Thoracic aorta (tissue), 2 donors: ENCODE results near the gene CHD2. TPM values are rescaled to one million over a fixed set of nuclear protein-coding genes. Genes with fewer than 3 reads are reported as not detected.

Experiments used
- ATAC-seq: fragments of 150-250 bp; one replicate; pipeline ENCODE4 v1.8.0; 2017; ENCODE audit warnings: low read depth; ENCODE audit not compliant: insufficient number of reproducible peaks, low FRiP score
- DNase-seq: peaks from one replicate; pipeline ENCODE4 v3.0.0-alpha.2; 2020; ENCODE audit warnings: low spot score
- H3K27ac ChIP-seq, 2 donors: fragments of 200-600 bp; sonication (generic); 1 replicate in 1 of 2; 2 replicates in 1 of 2; pipeline ENCODE4 v1.5.1; 2016; ENCODE audit warnings: mild to moderate bottlenecking in 2 of 2, moderate library complexity in 2 of 2
- H3K27me3 ChIP-seq: fragments of 200-600 bp; sonication (generic); replicated peaks from 2 replicates; pipeline ENCODE4 v1.6.0; 2016; ENCODE audit warnings: mild to moderate bottlenecking; ENCODE audit not compliant: insufficient read depth
- H3K36me3 ChIP-seq: fragments of 200-600 bp; sonication (generic); one replicate; pipeline ENCODE4 v1.5.1; 2016
- H3K4me1 ChIP-seq, 2 donors: fragments of 200-600 bp; sonication (generic); 1 replicate in 1 of 2; 2 replicates in 1 of 2; pipeline versions ENCODE4 v1.5.1 to v1.6.0; 2016; ENCODE audit warnings: low read depth in 2 of 2, mild to moderate bottlenecking in 1 of 2; ENCODE audit not compliant: control insufficient read depth in 1 of 2
- H3K4me3 ChIP-seq: fragments of 200-600 bp; sonication (generic); 2 replicates; pipeline ENCODE4 v1.5.1; 2016; ENCODE audit warnings: mild to moderate bottlenecking
- H3K9me3 ChIP-seq: fragments of 200-600 bp; sonication (generic); 2 replicates; pipeline ENCODE4 v1.5.1; 2016
- CTCF ChIP-seq: fragments of 200-600 bp; sonication (generic); IDR thresholded peaks from one replicate; pipeline ENCODE4 v1.5.1; 2019; ENCODE audit warnings: antibody characterized with exemption
- total RNA-seq, 2 donors: library from RNA; depleted of rRNA; stranded (reverse); fragments of >200 nt; gene quantifications; one replicate each; pipeline versions ENCODE4 v1.1.0 to v1.2.3, GENCODE V29; 2016

The CHD2 gene
- total RNA-seq, 2 donors from 2014 or later = 143 to 148 TPM

DNA sequence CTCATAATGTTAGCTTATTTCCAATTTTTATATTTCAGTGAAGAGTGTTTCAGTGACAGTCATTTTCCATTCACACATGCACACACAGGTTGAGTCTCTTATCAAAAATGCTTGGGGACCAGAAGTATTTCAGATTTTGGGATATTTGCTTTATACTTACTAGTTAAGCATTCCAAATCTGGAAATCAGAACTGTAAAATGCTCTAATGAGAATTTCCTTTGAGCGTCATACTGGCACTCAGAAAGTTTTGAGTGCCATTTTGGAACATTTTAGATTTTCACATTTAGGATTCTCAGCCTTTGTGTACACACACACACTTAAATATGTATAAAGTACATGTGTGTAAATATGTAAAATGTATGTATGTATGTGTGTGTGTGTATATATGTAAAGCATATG lies 71.0 kb downstream of the CHD2 start:
- no peaks in the 10 kb centered on the region for H3K9me3 ChIP-seq
- no peak for TF ChIP-seq CTCF
- ATAC-seq (no peak), DNase-seq (no peak)
- H3K36me3 ChIP-seq = peaks cover 33% of the 10 kb centered on the region
- H3K27ac ChIP-seq = no peak overlapping the region
- H3K27me3 ChIP-seq = no peaks in the 10 kb centered on the region
- peaks cover 27 to 34% of the 10 kb centered on the region in 2 donors for H3K4me1 ChIP-seq
- H3K4me3 ChIP-seq = no peak overlapping the region

- ATAC-seq (no peak), DNase-seq (no peak)
- Histone ChIP-seq H3K4me3 (no peak overlapping the region), H3K9me3 (no peaks in the 10 kb centered on the region), H3K27me3 (no peaks in the 10 kb centered on the region), H3K27ac (no peak overlapping the region), H3K36me3 (peaks cover 33% of the 10 kb centered on the region), H3K4me1 (peaks cover 27 to 34% of the 10 kb centered on the region in 2 donors)
- no peak for TF ChIP-seq CTCF
Measured at GRCh38 chr15:92971713-92972112, 71.6 kb downstream of the CHD2 start.

DNA sequence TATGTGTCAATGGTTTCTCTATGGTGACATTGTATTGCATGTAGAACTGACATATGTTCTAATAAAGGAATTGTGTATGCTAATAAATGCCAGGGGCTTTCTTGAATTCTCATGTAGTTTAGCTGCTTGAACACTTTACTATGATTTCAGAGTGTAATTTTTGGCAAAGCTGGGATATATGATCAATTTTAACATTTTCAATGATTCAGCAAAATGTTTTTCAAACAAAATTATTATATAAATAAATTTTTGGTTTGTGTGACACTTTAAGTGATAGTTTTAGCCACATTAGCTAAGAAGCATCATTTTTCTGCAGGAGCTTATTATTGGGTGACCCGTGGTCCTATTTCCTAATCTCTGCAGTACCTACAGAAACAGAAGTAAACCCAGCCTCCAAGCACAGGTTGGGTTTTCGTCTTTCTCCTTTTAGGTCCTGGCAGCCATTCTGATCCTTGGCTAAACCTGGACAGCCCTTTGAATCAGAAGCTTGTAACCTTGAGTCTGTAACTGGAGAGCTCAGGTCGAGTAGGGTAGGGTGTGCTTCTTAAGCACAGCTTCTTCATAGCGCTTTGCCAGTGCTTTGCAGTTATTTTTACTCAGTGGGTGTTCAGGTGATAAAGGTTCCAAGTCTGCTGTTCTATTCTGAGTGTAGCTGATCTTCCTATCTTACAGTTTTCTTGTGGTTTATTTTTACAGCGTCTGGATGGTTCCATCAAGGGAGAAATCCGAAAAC lies 74.2 kb downstream of the CHD2 start:
- Histone ChIP-seq H3K36me3 (peaks cover 34% of the 10 kb centered on the region), H3K27ac (no peak overlapping the region), H3K27me3 (no peaks in the 10 kb centered on the region), H3K9me3 (no peaks in the 10 kb centered on the region), H3K4me1 (peaks cover 19 to 22% of the 10 kb centered on the region in 2 donors), H3K4me3 (no peak overlapping the region)
- DNase-seq = no peak
- TF ChIP-seq CTCF = no peak
- ATAC-seq = no peak

DNA sequence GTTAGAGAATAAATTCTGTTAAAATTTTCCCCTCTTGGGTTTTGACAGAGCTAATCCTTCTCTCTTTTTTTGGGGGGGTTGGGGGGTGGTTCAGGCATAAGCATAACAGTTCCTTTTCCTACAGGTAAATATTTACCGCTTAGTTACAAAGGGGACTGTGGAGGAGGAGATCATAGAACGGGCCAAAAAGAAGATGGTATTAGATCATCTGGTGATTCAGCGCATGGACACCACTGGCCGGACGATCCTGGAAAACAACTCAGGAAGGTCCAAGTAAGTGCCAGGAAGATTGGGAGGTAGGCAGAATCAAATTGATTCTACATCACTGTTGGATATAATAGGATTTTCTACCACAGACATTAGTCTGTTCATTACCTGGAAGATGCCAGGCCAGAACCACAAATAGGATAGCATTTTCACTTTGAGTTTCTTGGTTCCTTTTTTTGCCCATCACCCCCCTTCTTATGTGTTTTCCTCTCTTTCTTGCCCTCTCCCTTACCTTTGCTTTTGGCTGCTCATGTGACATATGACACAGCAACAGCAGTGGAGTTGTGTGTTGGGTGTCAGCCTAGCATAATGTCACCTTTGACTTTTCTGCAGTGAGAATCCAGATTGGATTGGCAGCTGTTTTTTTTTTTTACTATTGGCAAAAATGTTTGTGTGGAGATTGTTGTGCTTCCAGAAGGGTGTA lies 79.0 kb downstream of the CHD2 start:
- no peak for TF ChIP-seq CTCF
- Histone ChIP-seq H3K4me3 (no peak overlapping the region), H3K27me3 (no peaks in the 10 kb centered on the region), H3K27ac (no peak overlapping the region), H3K36me3 (peaks cover 46% of the 10 kb centered on the region), H3K9me3 (no peaks in the 10 kb centered on the region), H3K4me1 (peaks cover 0 to 5% of the 10 kb centered on the region in 2 donors)
- peak; percentile 50 for ATAC-seq
- no peak for DNase-seq

GRCh38 chr15:92981333-92981732 lies 81.2 kb downstream of the CHD2 start:
- no peaks in the 10 kb centered on the region for H3K27me3 ChIP-seq
- H3K27ac ChIP-seq = no peak overlapping the region
- no peaks in the 10 kb centered on the region for H3K9me3 ChIP-seq
- ATAC-seq (no peak), DNase-seq (no peak)
- TF ChIP-seq CTCF = no peak
- H3K4me3 ChIP-seq = no peak overlapping the region
- H3K4me1 ChIP-seq = peaks cover 0 to 5% of the 10 kb centered on the region in 2 donors
- peaks cover 47% of the 10 kb centered on the region for H3K36me3 ChIP-seq
